Trophoblast cell (in vitro differentiated cells and primary cell): ENCODE measurements around the gene SEMA4C.

ENCODE experiments used
- DNase-seq, 2 donors: peaks; one replicate each; pipeline ENCODE4 v3.0.0-alpha.2; 2016
- H2AFZ ChIP-seq: 2 replicates; pipeline ENCODE4 v1.6.1; 2013; ENCODE audit warnings: low read length, moderate library complexity, mild to moderate bottlenecking; ENCODE audit not compliant: insufficient read depth, poor library complexity
- H2AK5ac ChIP-seq: 2 replicates; pipeline ENCODE4 v1.6.1; 2013; ENCODE audit warnings: mild to moderate bottlenecking, low read length
- H2BK120ac ChIP-seq: 2 replicates; pipeline ENCODE4 v1.6.1; 2013; ENCODE audit warnings: low read length, mild to moderate bottlenecking, moderate library complexity; ENCODE audit not compliant: insufficient read depth, poor library complexity
- H2BK12ac ChIP-seq: 2 replicates; pipeline ENCODE4 v1.6.1; 2013; ENCODE audit warnings: mild to moderate bottlenecking, low read length, moderate library complexity
- H2BK5ac ChIP-seq: 2 replicates; pipeline ENCODE4 v1.6.1; 2013; ENCODE audit warnings: low read length, low read depth, moderate library complexity, mild to moderate bottlenecking; ENCODE audit not compliant: poor library complexity
- H3K14ac ChIP-seq: 2 replicates; pipeline ENCODE4 v1.6.1; 2013; ENCODE audit warnings: mild to moderate bottlenecking, low read length
- H3K18ac ChIP-seq: 2 replicates; pipeline ENCODE4 v1.6.1; 2013; ENCODE audit warnings: mild to moderate bottlenecking, low read length
- H3K23ac ChIP-seq: 2 replicates; pipeline ENCODE4 v1.6.1; 2013; ENCODE audit warnings: low read length
- H3K27ac ChIP-seq: 2 replicates; pipeline ENCODE4 v1.5.1; 2013; ENCODE audit warnings: low read depth, mild to moderate bottlenecking, inconsistent platforms, low read length, moderate library complexity
- H3K27me3 ChIP-seq: 2 replicates; pipeline ENCODE4 v1.6.1; 2013; ENCODE audit warnings: inconsistent platforms, mild to moderate bottlenecking, low read length, moderate library complexity; ENCODE audit not compliant: insufficient read depth
- H3K36me3 ChIP-seq, 2 experiments: 1 replicate in 1 of 2; 2 replicates in 1 of 2; pipeline ENCODE4 v1.6.1; 2013; ENCODE audit warnings: low read length in 2 of 2, mild to moderate bottlenecking in 2 of 2, moderate library complexity in 1 of 2; ENCODE audit not compliant: insufficient read depth in 2 of 2, control insufficient read depth in 1 of 2
- H3K4ac ChIP-seq: 2 replicates; pipeline ENCODE4 v1.6.1; 2013; ENCODE audit warnings: low read depth, mild to moderate bottlenecking, low read length, moderate library complexity
- H3K4me1 ChIP-seq, 2 experiments: 1 replicate in 1 of 2; 2 replicates in 1 of 2; pipeline ENCODE4 v1.6.1; 2013; ENCODE audit warnings: low read length in 2 of 2, mild to moderate bottlenecking in 2 of 2, moderate library complexity in 1 of 2; ENCODE audit not compliant: insufficient read depth in 2 of 2, control insufficient read depth in 1 of 2
- H3K4me2 ChIP-seq: 2 replicates; pipeline ENCODE4 v1.6.1; 2013; ENCODE audit warnings: inconsistent platforms, mild to moderate bottlenecking, low read length, moderate library complexity
- H3K4me3 ChIP-seq: 2 replicates; pipeline ENCODE4 v1.5.1; 2013; ENCODE audit warnings: mild to moderate bottlenecking, low read depth, low read length, inconsistent platforms
- H3K79me1 ChIP-seq: one replicate; pipeline ENCODE4 v1.6.1; 2013; ENCODE audit warnings: low read length
- H3K79me2 ChIP-seq: 2 replicates; pipeline ENCODE4 v1.6.1; 2013; ENCODE audit warnings: low read length, mild to moderate bottlenecking; ENCODE audit not compliant: control insufficient read depth, insufficient read depth, poor library complexity
- H3K9ac ChIP-seq: 2 replicates; pipeline ENCODE4 v1.6.1; 2013; ENCODE audit warnings: mild to moderate bottlenecking, low read length
- H3K9me3 ChIP-seq: 2 replicates; pipeline ENCODE4 v1.6.1; 2013; ENCODE audit warnings: low read depth, mild to moderate bottlenecking, control low read depth, inconsistent platforms, low read length; ENCODE audit not compliant: insufficient read depth
- H4K12ac ChIP-seq: 2 replicates; pipeline ENCODE4 v1.6.1; 2013; ENCODE audit warnings: low read depth, mild to moderate bottlenecking, low read length, moderate library complexity
- H4K8ac ChIP-seq: 2 replicates; pipeline ENCODE4 v1.6.1; 2013; ENCODE audit warnings: low read depth, mild to moderate bottlenecking, low read length, moderate library complexity
- H4K91ac ChIP-seq: one replicate; pipeline ENCODE4 v1.6.1; 2013; ENCODE audit warnings: low read depth, mild to moderate bottlenecking, low read length, moderate library complexity
- WGBS: extraction: QIAGEN DNeasy Blood & Tissue Kit; methylation state at CpG from one replicate; pipeline ENCODE4 v1.1.7; 2013; ENCODE audit warnings: missing lambda C conversion rate; ENCODE audit not compliant: insufficient read length, insufficient coverage; ENCODE audit errors: extremely low coverage; 5-methylcytosine and 5-hydroxymethylcytosine counted together

The SEMA4C gene

GRCh38 chr2:96856776-96857666 is 12.9 kb downstream of the SEMA4C start:
- H3K14ac ChIP-seq: peak overlapping the region; percentile 62
- H4K8ac ChIP-seq: peak overlapping the region; percentile 83
- H2AFZ ChIP-seq: peak overlapping the region; percentile 58
- H3K27me3 ChIP-seq: no peaks in the 10 kb centered on the region
- peak overlapping the region; percentile 23 for H2BK120ac ChIP-seq
- H2BK5ac ChIP-seq: peak overlapping the region; percentile 28
- H3K4me1 ChIP-seq: peaks cover 8 to 17% of the 10 kb centered on the region in 2 experiments
- H3K18ac ChIP-seq: peak overlapping the region; percentile 67
- H4K91ac ChIP-seq: peak overlapping the region; percentile 74
- H3K4me2 ChIP-seq: peak overlapping the region; percentile 58
- no peak overlapping the region for H2BK12ac ChIP-seq
- peaks cover 6% of the 10 kb centered on the region for H3K79me1 ChIP-seq
- H3K9ac ChIP-seq: peak overlapping the region; percentile 40
- no CpG with 5 or more reads among the region's 27 CpGs for WGBS
- H3K36me3 ChIP-seq: peaks cover 29 to 30% of the 10 kb centered on the region in 2 experiments
- H3K9me3 ChIP-seq: no peaks in the 10 kb centered on the region
- H3K4ac ChIP-seq: peak overlapping the region; percentile 50
- peak overlapping the region; percentile 31 for H3K27ac ChIP-seq
- H3K4me3 ChIP-seq: peak overlapping the region; percentile 78
- no peak overlapping the region for H3K23ac ChIP-seq
- H4K12ac ChIP-seq: peak overlapping the region; percentile 31
- H2AK5ac ChIP-seq: no peak overlapping the region
- DNase-seq: no peak
- H3K79me2 ChIP-seq: peaks cover 5% of the 10 kb centered on the region

GRCh38 chr2:96853321-96853720 is 16.6 kb downstream of the SEMA4C start:
- Histone ChIP-seq H3K4ac (no peak overlapping the region), H2BK5ac (no peak overlapping the region), H3K18ac (no peak overlapping the region), H3K27ac (no peak overlapping the region), H4K12ac (no peak overlapping the region), H2BK12ac (no peak overlapping the region), H3K4me1 (peaks cover 4 to 6% of the 10 kb centered on the region in 2 experiments), H3K14ac (no peak overlapping the region), H2AK5ac (no peak overlapping the region), H3K27me3 (no peaks in the 10 kb centered on the region), H3K79me1 (peaks cover 6% of the 10 kb centered on the region), H3K4me3 (no peak overlapping the region), H3K9ac (no peak overlapping the region), H3K23ac (no peak overlapping the region), H4K91ac (no peak overlapping the region), H3K36me3 (peaks cover 15 to 19% of the 10 kb centered on the region in 2 experiments), H2AFZ (no peak overlapping the region), H2BK120ac (no peak overlapping the region), H3K79me2 (peaks cover 5% of the 10 kb centered on the region), H3K4me2 (no peak overlapping the region), H3K9me3 (no peaks in the 10 kb centered on the region), H4K8ac (no peak overlapping the region)
- WGBS: no CpG with 5 or more reads among the region's 15 CpGs
- DNase-seq: no peak

GRCh38 chr2:96852667-96853066 is 17.2 kb downstream of the SEMA4C start:
- Histone ChIP-seq H3K36me3 (peaks cover 15 to 19% of the 10 kb centered on the region in 2 experiments), H2BK5ac (no peak overlapping the region), H3K23ac (no peak overlapping the region), H2BK120ac (no peak overlapping the region), H3K27ac (no peak overlapping the region), H3K4me1 (peaks cover 4 to 7% of the 10 kb centered on the region in 2 experiments), H4K8ac (no peak overlapping the region), H2AFZ (no peak overlapping the region), H3K4me2 (no peak overlapping the region), H4K12ac (no peak overlapping the region), H3K14ac (no peak overlapping the region), H3K18ac (no peak overlapping the region), H4K91ac (no peak overlapping the region), H2BK12ac (no peak overlapping the region), H2AK5ac (no peak overlapping the region), H3K9ac (no peak overlapping the region), H3K79me2 (peaks cover 4% of the 10 kb centered on the region), H3K4ac (no peak overlapping the region), H3K4me3 (no peak overlapping the region), H3K9me3 (no peaks in the 10 kb centered on the region), H3K79me1 (peaks cover 5% of the 10 kb centered on the region), H3K27me3 (no peaks in the 10 kb centered on the region)
- WGBS: no CpG with 5 or more reads among the region's 6 CpGs
- DNase-seq: no peak

GRCh38 chr2:96848264-96848663 is 21.6 kb downstream of the SEMA4C start:
- Histone ChIP-seq H3K9ac (no peak overlapping the region), H3K27me3 (no peaks in the 10 kb centered on the region), H3K27ac (no peak overlapping the region), H3K4me3 (no peak overlapping the region), H3K18ac (no peak overlapping the region), H2BK5ac (no peak overlapping the region), H2BK120ac (no peak overlapping the region), H3K9me3 (no peaks in the 10 kb centered on the region), H2BK12ac (no peak overlapping the region), H3K79me2 (no peaks in the 10 kb centered on the region), H2AFZ (no peak overlapping the region), H3K36me3 (peaks cover 13 to 16% of the 10 kb centered on the region in 2 experiments), H4K12ac (no peak overlapping the region), H2AK5ac (no peak overlapping the region), H3K4me1 (peaks cover 4 to 5% of the 10 kb centered on the region in 2 experiments), H3K4me2 (no peak overlapping the region), H3K4ac (no peak overlapping the region), H3K14ac (no peak overlapping the region), H4K8ac (no peak overlapping the region), H3K79me1 (no peaks in the 10 kb centered on the region), H4K91ac (no peak overlapping the region), H3K23ac (no peak overlapping the region)
- no CpG with 5 or more reads among the region's 9 CpGs for WGBS
- DNase-seq: no peak
